Liver (tissue), 9 donors: Measurements from ENCODE around the gene ATAT1. TPM values are rescaled to one million over a fixed set of nuclear protein-coding genes. Genes with fewer than 3 reads are reported as not detected.

Source experiments
- DNase-seq: peaks from one replicate; pipeline ENCODE4 v3.0.0-alpha.2; 2017; ENCODE audit warnings: low spot score
- H3K27ac ChIP-seq, 2 donors: one replicate each; pipeline ENCODE4 v1.7.0; 2013; ENCODE audit warnings: inconsistent platforms in 2 of 2, low read length in 2 of 2, control low read depth in 1 of 2, low read depth in 1 of 2, mild to moderate bottlenecking in 1 of 2
- H3K27me3 ChIP-seq, 4 donors: one replicate each; pipeline versions ENCODE4 v1.6.1 to v1.7.0; 2013; ENCODE audit warnings: low read length in 3 of 4, inconsistent platforms in 1 of 4, mild to moderate bottlenecking in 1 of 4, moderate library complexity in 1 of 4; ENCODE audit not compliant: control insufficient read depth in 4 of 4, insufficient read depth in 4 of 4
- H3K36me3 ChIP-seq, 4 donors: one replicate each; pipeline versions ENCODE4 v1.6.1 to v1.7.0; 2013; ENCODE audit warnings: low read length in 3 of 4, mild to moderate bottlenecking in 3 of 4, low read depth in 1 of 4, moderate library complexity in 1 of 4; ENCODE audit not compliant: control insufficient read depth in 4 of 4, insufficient read depth in 3 of 4
- H3K4me1 ChIP-seq, 4 donors: one replicate each; pipeline versions ENCODE4 v1.6.1 to v1.7.0; 2013; ENCODE audit warnings: low read length in 3 of 4, mild to moderate bottlenecking in 3 of 4, moderate library complexity in 1 of 4; ENCODE audit not compliant: control insufficient read depth in 4 of 4, insufficient read depth in 4 of 4
- H3K4me3 ChIP-seq, 3 donors: one replicate each; pipeline versions ENCODE4 v1.6.1 to v1.7.0; 2013; ENCODE audit warnings: low read length in 3 of 3, control low read depth in 1 of 3, low read depth in 1 of 3, mild to moderate bottlenecking in 1 of 3
- H3K9ac ChIP-seq, 2 donors: one replicate each; pipeline ENCODE4 v1.7.0; 2013; ENCODE audit warnings: low read length in 2 of 2, mild to moderate bottlenecking in 2 of 2, moderate library complexity in 2 of 2, control low read depth in 1 of 2, low read depth in 1 of 2
- H3K9me3 ChIP-seq, 4 donors: one replicate each; pipeline versions ENCODE4 v1.6.1 to v1.7.0; 2013; ENCODE audit warnings: low read length in 3 of 4; ENCODE audit not compliant: control insufficient read depth in 4 of 4
- ATF3 ChIP-seq: IDR thresholded peaks from 2 replicates; pipeline ENCODE4 v1.6.1; 2016; ENCODE audit warnings: antibody characterized with exemption
- CTCF ChIP-seq: fragments of 150-350 bp; IDR thresholded peaks from 2 replicates; pipeline ENCODE4 v1.5.1; 2017; ENCODE audit warnings: improper control_type of control experiment, low read depth, low read length; ENCODE audit not compliant: missing input control
- EGR1 ChIP-seq, 2 donors: IDR thresholded peaks; 2 replicates each; pipeline ENCODE4 v1.6.1; 2016 to 2018; ENCODE audit warnings: antibody characterized with exemption in 2 of 2, low read depth in 2 of 2
- FOXA1 ChIP-seq: IDR thresholded peaks from 2 replicates; pipeline ENCODE4 v1.6.1; 2016; ENCODE audit warnings: antibody characterized with exemption
- FOXA2 ChIP-seq: IDR thresholded peaks from 2 replicates; pipeline ENCODE4 v1.6.1; 2016; ENCODE audit warnings: antibody characterized with exemption
- GABPA ChIP-seq, 2 donors: IDR thresholded peaks in 1 of 2; conservative IDR thresholded peaks in 1 of 2; 2 replicates each; pipeline ENCODE4 v1.6.1; 2016; ENCODE audit warnings: antibody characterized with exemption in 2 of 2, mild to moderate bottlenecking in 1 of 2, moderate library complexity in 1 of 2
- HNF4A ChIP-seq, 2 donors: conservative IDR thresholded peaks; 2 replicates each; pipeline ENCODE4 v1.6.1; 2016; ENCODE audit warnings: antibody characterized with exemption in 2 of 2, mild to moderate bottlenecking in 2 of 2
- HNF4G ChIP-seq: IDR thresholded peaks from 2 replicates; pipeline ENCODE4 v1.6.1; 2016; ENCODE audit warnings: antibody characterized with exemption
- JUND ChIP-seq, 2 donors: IDR thresholded peaks; 2 replicates each; pipeline ENCODE4 v1.6.1; 2016; ENCODE audit warnings: antibody characterized with exemption in 2 of 2
- MAX ChIP-seq: IDR thresholded peaks from 2 replicates; pipeline ENCODE4 v1.6.1; 2016; ENCODE audit warnings: antibody characterized with exemption
- NR2F2 ChIP-seq: IDR thresholded peaks from 2 replicates; pipeline ENCODE4 v1.6.1; 2016; ENCODE audit warnings: antibody characterized with exemption
- RAD21 ChIP-seq, 2 donors: IDR thresholded peaks; 2 replicates each; pipeline ENCODE4 v1.6.1; 2016; ENCODE audit warnings: antibody characterized with exemption in 2 of 2, mild to moderate bottlenecking in 2 of 2
- REST ChIP-seq: IDR thresholded peaks from 2 replicates; pipeline ENCODE4 v1.6.1; 2016; ENCODE audit warnings: antibody characterized with exemption, mild to moderate bottlenecking
- RXRA ChIP-seq, 2 donors: IDR thresholded peaks; 2 replicates each; pipeline ENCODE4 v1.6.1; 2017 to 2018; ENCODE audit warnings: antibody characterized with exemption in 2 of 2, mild to moderate bottlenecking in 1 of 2
- SP1 ChIP-seq: IDR thresholded peaks from 2 replicates; pipeline ENCODE4 v1.6.1; 2018; ENCODE audit warnings: antibody characterized with exemption, mild to moderate bottlenecking
- TAF1 ChIP-seq: conservative IDR thresholded peaks from 2 replicates; pipeline ENCODE4 v1.6.1; 2016; ENCODE audit warnings: antibody characterized with exemption, mild to moderate bottlenecking
- YY1 ChIP-seq: IDR thresholded peaks from 2 replicates; pipeline ENCODE4 v1.6.1; 2016; ENCODE audit warnings: antibody characterized with exemption, mild to moderate bottlenecking
- ZBTB33 ChIP-seq: IDR thresholded peaks from 2 replicates; pipeline ENCODE4 v1.6.1; 2016; ENCODE audit warnings: antibody characterized with exemption
- WGBS: extraction: QIAGEN DNeasy Blood & Tissue Kit; methylation state at CpG from one replicate; pipeline ENCODE4 v1.1.7; 2013; 5-methylcytosine and 5-hydroxymethylcytosine counted together
- polyA plus RNA-seq, 2 donors: library from polyadenylated mRNA; stranded (reverse) in 1 of 2; unstranded in 1 of 2; fragments of 200-250 nt in 1 of 2; fragments of >200 nt in 1 of 2; fragmentation: Nextera tagmentation in 1 of 2; extraction: Ambion mirVana in 1 of 2; gene quantifications; one replicate each; pipeline versions ENCODE4 v1.2.1 to v1.2.3, GENCODE V29; 2013 to 2015
- total RNA-seq, 2 donors: library from RNA; depleted of rRNA; stranded (reverse); fragments of >200 nt; gene quantifications; one replicate each; pipeline ENCODE4 v1.2.3, GENCODE V29; 2014
- donor health status: healthy.
- donor health status: healthy.
- donor health status: healthy.
- donor health status: healthy.
- donor health status: healthy.

ATAT1 gene
- total and polyA plus RNA-seq, 4 donors, result 2.1 to 5.4 (median 3.0) TPM

- no peaks in the 10 kb centered on the region for H3K9me3 ChIP-seq
Measured at GRCh38 chr6:30685157-30686008, 58.7 kb downstream of the ATAT1 start.

More at GRCh38 chr6:30685157-30686008, 58.7 kb downstream of the ATAT1 start:
- no peaks in the 10 kb centered on the region for H3K27me3 ChIP-seq
- no peak for DNase-seq
- no peaks in the 10 kb centered on the region for H3K36me3 ChIP-seq
- 61% methylated on average over 29 of the region's 29 CpGs for WGBS
- peaks cover 19 to 71% (median 53%) of the 10 kb centered on the region in 4 donors for H3K4me1 ChIP-seq
- peak overlapping the region; percentile 97 to 99 for H3K27ac ChIP-seq
- peak overlapping the region; percentile 60 to 94 (median 77) for H3K4me3 ChIP-seq
- TF ChIP-seq HNF4A (conservative IDR thresholded peaks at IDR 0.05) (no peak), MAX (no peak), ATF3 (no peak), EGR1 (IDR thresholded peaks at IDR 0.05; ENCODE audit: low read depth in 2 of 2) (no peak), FOXA1 (no peak), NR2F2 (no peak), HNF4G (no peak), RXRA (IDR thresholded peaks at IDR 0.05) (no peak), ZBTB33 (no peak), SP1 (no peak), JUND (IDR thresholded peaks at IDR 0.05) (no peak), YY1 (no peak), REST (no peak), CTCF (no peak), RAD21 (IDR thresholded peaks at IDR 0.05) (no peak), GABPA (IDR thresholded peaks at IDR 0.05 in 1 of 2, conservative IDR thresholded peaks at IDR 0.05 in 1 of 2) (no peak), FOXA2 (no peak), TAF1 (no peak)
- peak overlapping the region; percentile 75 to 81 for H3K9ac ChIP-seq
